HepG2 (cell line): ENCODE measurements around the gene PCGF2. TPM values are rescaled to one million over a fixed set of nuclear protein-coding genes. Genes with fewer than 3 reads are reported as not detected.

Experiments used
- ATAC-seq: fragments of 200-7000 bp; cut with Tn5 transposase; 3 replicates; pipeline ENCODE4 v1.9.1; 2020; ENCODE audit warnings: mild to moderate bottlenecking, moderate library complexity
- BruUV-seq: library from RNA; stranded (reverse); fragments of 400-500 nt; replicated peaks from 2 replicates; lab custom pipeline; 2021; lab: Mats Ljungman, UMichigan
- CTCF ChIA-PET: fragments of 300-600 bp; formaldehyde crosslinking; extraction: SDS; loops from one replicate; lab custom pipeline; 2021; ENCODE audit warnings: low total read pairs, inconsistent platforms, low intra/inter-chr PET ratio; lab: Yijun Ruan, JAX
- POLR2A ChIA-PET: fragments of 350-600 bp; sonication (Branson Sonifier 250); formaldehyde crosslinking; loops from one replicate; lab custom pipeline; 2020; ENCODE audit warnings: antibody characterized with exemption, inconsistent platforms; lab: Yijun Ruan, JAX
- DNase-seq: peaks from one replicate; pipeline ENCODE4 v3.0.0-alpha.2; 2015; ENCODE audit warnings: low spot score
- FAIRE-seq: peaks from 3 replicates; lab custom pipeline; 2011; peaks lifted over from hg19 to GRCh38; lab: Jason Lieb, UNC
- H2AFZ ChIP-seq: one replicate; pipeline ENCODE4 v1.6.1; 2011; ENCODE audit warnings: low read length, inconsistent platforms
- H3K27ac ChIP-seq: fragments of 300-600 bp; 3 replicates; pipeline ENCODE4 v1.8.0; 2011; ENCODE audit warnings: mixed run types, mild to moderate bottlenecking, mixed read lengths, low read length, inconsistent platforms; ENCODE audit not compliant: insufficient read depth; ENCODE audit errors: extremely low read length
- H3K27me3 ChIP-seq, 2 experiments: fragments of 200-600 bp in 1 of 2; 2 replicates in 1 of 2; 3 replicates in 1 of 2; pipeline versions ENCODE4 v1.6.0 to v1.8.0; 2011; ENCODE audit warnings: low read length in 2 of 2, mild to moderate bottlenecking in 2 of 2, moderate library complexity in 2 of 2, inconsistent platforms in 1 of 2; ENCODE audit not compliant: insufficient read depth in 2 of 2, control insufficient read depth in 1 of 2
- H3K36me3 ChIP-seq, 2 experiments: fragments of 200-600 bp in 1 of 2; replicated peaks in 1 of 2; 2 replicates in 1 of 2; 3 replicates in 1 of 2; pipeline versions ENCODE4 v1.5.1 to v1.8.0; 2011; ENCODE audit warnings: low read length in 2 of 2, inconsistent platforms in 1 of 2; ENCODE audit not compliant: insufficient read depth in 2 of 2, control insufficient read depth in 1 of 2
- H3K4me1 ChIP-seq: 2 replicates; pipeline ENCODE4 v1.5.1; 2012; ENCODE audit warnings: low read length, inconsistent platforms; ENCODE audit not compliant: insufficient read depth
- H3K4me2 ChIP-seq: 2 replicates; pipeline ENCODE4 v1.6.0; 2011; ENCODE audit warnings: low read depth, low read length, inconsistent platforms
- H3K4me3 ChIP-seq, 3 experiments: fragments of 200-600 bp in 1 of 3; sonication (generic), shearing (Covaris generic) in 1 of 3; replicated peaks in 1 of 3; 2 replicates each; pipeline ENCODE4 v1.5.1; 2011 to 2016; ENCODE audit warnings: low read length in 3 of 3, inconsistent platforms in 2 of 3, low read depth in 2 of 3, mild to moderate bottlenecking in 2 of 3, control low read depth in 1 of 3, mixed read lengths in 1 of 3; ENCODE audit not compliant: insufficient read depth in 1 of 3
- H3K79me2 ChIP-seq: one replicate; pipeline ENCODE4 v1.6.1; 2011; ENCODE audit warnings: low read length, inconsistent platforms; ENCODE audit not compliant: insufficient read depth
- H3K9ac ChIP-seq: 2 replicates; pipeline ENCODE4 v1.6.0; 2011; ENCODE audit warnings: mild to moderate bottlenecking, low read depth, low read length, inconsistent platforms; ENCODE audit not compliant: insufficient read depth
- H3K9me3 ChIP-seq: 2 replicates; pipeline ENCODE4 v1.5.1; 2012; ENCODE audit warnings: mild to moderate bottlenecking, low read length
- H4K20me1 ChIP-seq: 2 replicates; pipeline ENCODE4 v1.6.0; 2011; ENCODE audit warnings: inconsistent platforms, mild to moderate bottlenecking, low read length, moderate library complexity; ENCODE audit not compliant: insufficient read depth
- ARID5B ChIP-seq: IDR thresholded peaks from 2 replicates; pipeline ENCODE4 v1.4.0; 2020; ENCODE audit warnings: mild to moderate bottlenecking, missing genetic modification reagents
- ARNT2 ChIP-seq: sonication (generic); formaldehyde crosslinking; IDR thresholded peaks from 2 replicates; pipeline ENCODE4 v1.8.0; 2022; ENCODE audit warnings: mild to moderate bottlenecking, low read depth, missing genetic modification reagents, moderate library complexity
- HINFP ChIP-seq: sonication (generic); formaldehyde crosslinking; IDR thresholded peaks from 2 replicates; pipeline ENCODE4 v1.4.0; 2020; ENCODE audit warnings: low read depth, mild to moderate bottlenecking, missing genetic modification reagents
- ISX ChIP-seq: sonication (generic); formaldehyde crosslinking; conservative IDR thresholded peaks from 2 replicates; pipeline ENCODE4 v1.5.0; 2020; ENCODE audit warnings: missing genetic modification reagents
- MAZ ChIP-seq, 2 experiments: sonication (generic) in 1 of 2; formaldehyde crosslinking in 1 of 2; IDR thresholded peaks; 2 replicates each; pipeline versions ENCODE4 v1.5.0 to v1.6.1; 2012 to 2020; ENCODE audit warnings: low read depth in 2 of 2, mild to moderate bottlenecking in 2 of 2, borderline replicate concordance in 1 of 2, improper control_type of control experiment in 1 of 2, low read length in 1 of 2, missing genetic modification reagents in 1 of 2, moderate library complexity in 1 of 2
- PAX8 ChIP-seq: sonication (generic); formaldehyde crosslinking; IDR thresholded peaks from 2 replicates; pipeline ENCODE4 v1.8.0; 2022; ENCODE audit warnings: mild to moderate bottlenecking, missing genetic modification reagents, borderline replicate concordance
- RAD21 ChIP-seq: fragments of 450-650 bp; formaldehyde crosslinking; IDR thresholded peaks from 2 replicates; pipeline ENCODE4 v1.5.0; 2020; ENCODE audit warnings: mild to moderate bottlenecking
- TFDP1 ChIP-seq: IDR thresholded peaks from 2 replicates; pipeline ENCODE4 v1.6.1; 2016; ENCODE audit warnings: missing compliant biosample characterization, missing genetic modification reagents, borderline replicate concordance
- ZMYM4 ChIP-seq: sonication (generic); formaldehyde crosslinking; IDR thresholded peaks from 2 replicates; pipeline ENCODE4 v1.8.1; 2023; ENCODE audit warnings: mild to moderate bottlenecking, missing genetic modification reagents
- ZNF441 ChIP-seq: sonication (generic); formaldehyde crosslinking; IDR thresholded peaks from 2 replicates; pipeline ENCODE4 v1.7.0; 2021; ENCODE audit warnings: missing genetic modification reagents, borderline replicate concordance
- ZSCAN5A ChIP-seq: sonication (generic); formaldehyde crosslinking; IDR thresholded peaks from 2 replicates; pipeline ENCODE4 v1.8.0; 2022; ENCODE audit warnings: mild to moderate bottlenecking, missing genetic modification reagents, borderline replicate concordance
- WGBS: methylation state at CpG from one replicate; pipeline ENCODE4 v1.1.6; 2017; ENCODE audit warnings: low lambda C conversion rate; 5-methylcytosine and 5-hydroxymethylcytosine counted together
- in situ Hi-C: cut with HindIII; loops from 2 replicates; pipeline ENCODE4 v1.10.0; 2017; ENCODE audit warnings: low pct_unique_long_range_greater_than_20kb; ENCODE audit not compliant: extremely low pct_ligation_motif_present
- intact Hi-C: fragments of 100-400 bp; cut with micrococcal nuclease; formaldehyde crosslinking; loops from one replicate; pipeline ENCODE4 v1.10.0; 2022; ENCODE audit not compliant: unreplicated experiment
- polyA plus RNA-seq, 8 experiments: library from polyadenylated mRNA; depleted of rRNA in 3 of 8; stranded (reverse) in 7 of 8; unstranded in 1 of 8; fragments of >200 nt; fragmentation: Illumina TruSeq in 4 of 8; extraction: Trizol in 4 of 8; gene quantifications; 2 replicates each; pipeline versions ENCODE4 v1.2.1 to v1.2.3, GENCODE V29; 2011 to 2016; ENCODE audit warnings: low read depth in 4 of 8, missing spikeins in 1 of 8, mixed read lengths in 1 of 8; ENCODE audit not compliant: insufficient read depth in 1 of 8
- total RNA-seq, 5 experiments: library from RNA; depleted of rRNA; stranded (reverse); fragments of >200 nt; fragmentation: Illumina TruSeq; extraction: Trizol; gene quantifications; 2 replicates each; pipeline ENCODE4 v1.2.3, GENCODE V29; 2016; ENCODE audit warnings: low read depth in 1 of 5

The PCGF2 gene
- total and polyA plus RNA-seq, 2 of the 13 experiments (the other 11 are each of a cell fraction or from before 2014, with no cell fraction given) = 11.6 to 29.4 TPM

- TF ChIP-seq ARID5B (CRISPR knock-in tag) = peak; percentile 81
- TF ChIP-seq ZSCAN5A (CRISPR knock-in tag) = no peak
Measured at GRCh38 chr17:38746004-38746848, 1.9 kb downstream of the PCGF2 start (continued).

GRCh38 chr17:38745545-38745944 is 2.6 kb downstream of the PCGF2 start:
- no peak for FAIRE-seq
- peak; percentile 29 for DNase-seq
- Histone ChIP-seq H3K27ac (peak overlapping the region; percentile 84), H3K4me2 (peak overlapping the region; percentile 92), H3K4me3 (peak overlapping the region in 2 of 3 experiments; percentile 21 to 84; a peak in 3 of 6 replicates), H4K20me1 (peaks cover 28% of the 10 kb centered on the region), H3K9me3 (no peaks in the 10 kb centered on the region), H3K9ac (peak overlapping the region; percentile 67), H3K36me3 (peaks cover 2 to 21% of the 10 kb centered on the region in 2 experiments; a peak in 4 of 5 replicates), H2AFZ (no peak overlapping the region), H3K79me2 (peaks cover 65% of the 10 kb centered on the region), H3K27me3 (no peaks in the 10 kb centered on the region), H3K4me1 (peaks cover 64% of the 10 kb centered on the region)
- CTCF ChIA-PET = no interaction called here
- in situ Hi-C loops = no loop called here
- intact Hi-C loops = no loop called here
- WGBS = 0% methylated on average over 1 of the region's 4 CpGs
- POLR2A ChIA-PET = interaction anchor here (1.1 to 3.8 kb wide), 12 partner anchors 9 to 131 kb away, joined by 3 to 39 read pairs (median 6); partner anchors contain the start of genes CISD3, LASP1, MLLT6 and RPL23
- no TSS peak for BruUV-seq
- no peak for ATAC-seq
- TF ChIP-seq MAZ (IDR thresholded peaks at IDR 0.05; ENCODE audit: borderline replicate concordance, low read depth, low read length) (no peak), MAZ (CRISPR knock-in tag; IDR thresholded peaks at IDR 0.05; ENCODE audit: low read depth) (no peak), RAD21 (CRISPR knock-in tag) (no peak), PAX8 (no peak), TFDP1 (CRISPR knock-in tag) (peak; percentile 51; the same call in 1 of the 2 replicates), HINFP (CRISPR knock-in tag) (no peak), ISX (CRISPR knock-in tag) (no peak), ARNT2 (CRISPR knock-in tag) (no peak), ZMYM4 (CRISPR knock-in tag) (no peak), ZNF441 (CRISPR knock-in tag) (peak; percentile 16; the same call in 1 of the 2 replicates)
